Mononuclear cell (primary cell): Measurements from ENCODE around the gene PLPP6. TPM values are rescaled to one million over a fixed set of nuclear protein-coding genes. Genes with fewer than 3 reads are reported as not detected.
"Not testable (repeated sequence)": the region's sequence is repeated elsewhere in the genome, so short reads cannot be mapped to it uniquely, and the experiment has no call there.

Experiments
- H3K27me3 ChIP-seq: 2 replicates; pipeline ENCODE4 v1.6.0; 2011; ENCODE audit warnings: low read length, control low read depth; ENCODE audit not compliant: insufficient read depth
- H3K4me1 ChIP-seq: 2 replicates; pipeline ENCODE4 v1.5.1; 2011; ENCODE audit warnings: mild to moderate bottlenecking, low read length, control low read depth; ENCODE audit not compliant: insufficient read depth
- H3K4me3 ChIP-seq: 2 replicates; pipeline ENCODE4 v1.5.1; 2011; ENCODE audit warnings: mild to moderate bottlenecking, low read length, moderate library complexity
- H3K9me3 ChIP-seq: 2 replicates; pipeline ENCODE4 v1.5.1; 2011; ENCODE audit warnings: low read depth, mild to moderate bottlenecking, control low read depth, low read length
- total RNA-seq: library from RNA; depleted of rRNA; stranded (reverse); fragments of >200 nt; gene quantifications from one replicate; pipeline ENCODE4 v1.2.3, GENCODE V29; 2012

PLPP6 gene
- total RNA-seq, 1 donor = 10.1 TPM

DNA sequence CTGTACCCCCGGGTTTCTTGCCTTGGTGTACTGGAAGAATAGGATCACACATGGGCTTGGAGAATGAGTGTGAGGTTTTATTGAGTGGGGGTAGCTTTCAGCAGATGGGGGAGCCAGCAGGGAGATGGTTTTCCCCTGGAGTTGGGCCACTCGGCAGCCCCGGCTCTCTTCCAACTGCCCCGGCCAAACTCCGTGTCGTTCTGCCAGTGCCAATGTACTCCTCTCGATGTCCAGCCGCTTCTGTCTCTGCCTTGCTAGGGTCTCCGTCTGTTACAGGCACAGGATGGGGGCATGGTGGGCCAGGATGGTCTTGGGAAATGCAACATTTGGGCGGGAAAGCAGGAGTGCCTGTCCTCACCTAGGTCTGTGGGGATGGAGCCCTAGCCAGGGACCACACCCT lies 7.6 kb upstream of the PLPP6 start:
- H3K27me3 ChIP-seq = peaks cover 3% of the 10 kb centered on the region
- no peaks in the 10 kb centered on the region for H3K4me1 ChIP-seq
- H3K9me3 ChIP-seq = no peaks in the 10 kb centered on the region
- no peak overlapping the region for H3K4me3 ChIP-seq

- not testable (repeated sequence) for H3K4me3 ChIP-seq, H3K27me3 ChIP-seq, H3K9me3 ChIP-seq, H3K4me1 ChIP-seq
These were observed 5.9 kb upstream of the PLPP6 start for GRCh38 chr9:4656196-4656595.

DNA sequence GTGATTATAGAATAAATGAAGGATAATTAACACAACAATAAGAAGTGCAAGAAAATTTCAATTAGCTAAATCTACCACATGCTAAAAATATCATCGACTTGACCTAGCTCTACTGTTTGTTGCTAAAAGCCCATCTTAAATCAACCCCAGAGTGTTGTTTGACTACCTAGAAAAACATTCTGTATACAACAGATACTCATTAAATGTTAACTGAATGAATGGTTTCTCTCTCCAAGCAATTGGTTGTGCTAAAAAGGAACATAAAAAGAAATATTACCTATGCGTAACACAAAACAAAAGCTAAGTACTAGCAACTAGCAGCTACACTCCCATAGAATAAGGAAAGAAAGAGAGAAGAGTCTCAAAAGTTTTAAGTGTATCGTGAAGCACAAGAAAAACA lies 5.5 kb upstream of the PLPP6 start:
- no peaks in the 10 kb centered on the region for H3K27me3 ChIP-seq
- no peak overlapping the region for H3K4me3 ChIP-seq
- H3K4me1 ChIP-seq = peaks cover 2% of the 10 kb centered on the region
- no peaks in the 10 kb centered on the region for H3K9me3 ChIP-seq

DNA sequence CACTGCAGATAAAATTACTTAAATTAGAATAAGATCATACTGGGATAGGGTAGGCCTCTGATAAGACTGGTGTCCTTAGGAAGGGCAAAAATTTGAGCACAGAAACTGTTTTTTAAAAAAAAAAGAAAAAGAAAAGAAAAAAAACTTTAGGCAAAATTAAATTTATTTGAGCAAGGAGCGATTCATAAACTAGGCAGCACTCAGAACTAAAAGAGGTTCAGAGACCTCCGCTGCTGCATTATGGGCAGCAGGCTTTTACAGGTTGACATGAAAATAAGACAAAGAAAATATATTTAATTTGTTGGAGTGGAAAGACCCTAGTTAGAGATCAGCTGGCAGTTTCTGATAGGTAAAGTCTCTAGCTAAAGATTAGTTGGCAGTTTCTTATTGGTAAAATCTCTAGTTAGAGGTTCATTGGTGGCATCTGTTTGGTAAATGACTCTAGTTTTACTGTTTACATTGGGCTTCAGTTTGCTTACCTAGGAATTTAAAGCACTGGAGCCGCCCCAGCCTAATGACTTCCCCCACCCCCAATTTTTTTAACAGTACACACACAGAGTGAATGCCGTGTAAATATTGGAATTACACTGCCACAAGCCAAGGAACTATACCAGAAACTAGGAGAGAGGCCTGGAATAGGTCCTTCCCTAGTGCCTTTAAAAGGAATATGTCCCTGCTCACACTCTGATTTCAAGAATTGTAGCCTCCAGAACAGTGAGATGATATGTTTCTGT lies 4.5 kb upstream of the PLPP6 start:
- Histone ChIP-seq H3K4me3 (no peak overlapping the region), H3K27me3 (no peaks in the 10 kb centered on the region), H3K4me1 (peaks cover 8% of the 10 kb centered on the region), H3K9me3 (no peaks in the 10 kb centered on the region)

- H3K27me3 ChIP-seq, H3K9me3 ChIP-seq, H3K4me3 ChIP-seq: not testable (repeated sequence)
- peaks cover 36% of the 10 kb centered on the region for H3K4me1 ChIP-seq
These were observed 1.4 kb upstream of the PLPP6 start for GRCh38 chr9:4660665-4661064.

DNA sequence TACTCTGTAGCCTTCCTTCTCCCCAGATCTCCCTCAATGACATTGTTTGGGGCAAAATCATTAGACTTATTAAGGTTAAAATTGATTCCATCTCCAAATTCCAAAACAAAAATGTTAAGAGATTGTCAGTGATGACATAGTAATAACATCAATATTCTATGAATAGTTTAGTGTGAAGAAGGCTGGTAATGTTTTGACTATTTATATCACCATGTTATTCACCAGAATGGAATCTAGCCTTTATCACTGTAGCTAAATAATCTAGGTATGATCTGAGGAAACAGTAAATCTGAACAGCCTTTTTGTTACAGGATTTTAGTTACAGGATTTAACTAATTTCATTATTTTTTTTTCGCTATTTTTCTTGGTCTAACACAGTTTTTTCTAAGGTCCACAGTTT lies 929 bp upstream of the PLPP6 start:
- Histone ChIP-seq H3K4me3 (no peak overlapping the region), H3K27me3 (no peaks in the 10 kb centered on the region), H3K9me3 (no peaks in the 10 kb centered on the region), H3K4me1 (peaks cover 40% of the 10 kb centered on the region)

DNA sequence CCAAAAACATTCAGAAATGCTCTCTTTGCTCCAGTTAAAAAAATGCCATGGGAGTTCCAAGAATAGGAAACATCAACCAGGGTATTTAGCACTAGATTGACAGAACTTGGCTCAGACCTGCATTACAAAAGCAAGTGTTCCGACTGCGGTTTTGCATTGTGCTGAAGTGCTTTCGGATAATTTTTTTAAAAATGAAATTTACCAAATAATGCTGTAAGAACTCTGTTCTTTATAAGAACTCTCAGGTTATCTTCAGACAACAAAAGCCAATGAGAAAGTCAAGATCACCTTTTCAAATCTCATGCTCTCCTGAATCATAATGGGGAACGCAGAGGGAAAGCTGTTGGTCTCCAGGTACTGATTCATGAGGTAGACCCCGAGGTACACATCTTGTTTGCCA lies 483 bp upstream of the PLPP6 start:
- H3K4me1 ChIP-seq = peaks cover 45% of the 10 kb centered on the region
- H3K4me3 ChIP-seq = peak overlapping the region; percentile 80
- H3K27me3 ChIP-seq = no peaks in the 10 kb centered on the region

GRCh38 chr9:4662989-4663792 lies 1.1 kb downstream of the PLPP6 start:
- peaks cover 12% of the 10 kb centered on the region for H3K27me3 ChIP-seq
- H3K4me1 ChIP-seq = peaks cover 45% of the 10 kb centered on the region
- no peaks in the 10 kb centered on the region for H3K9me3 ChIP-seq
- peak overlapping the region; percentile 80 for H3K4me3 ChIP-seq

More for the DNA sequence above, 483 bp upstream of the PLPP6 start:
- no peaks in the 10 kb centered on the region for H3K9me3 ChIP-seq

GRCh38 chr9:4663956-4664355 lies 1.9 kb downstream of the PLPP6 start:
- no peak overlapping the region for H3K4me3 ChIP-seq
- H3K4me1 ChIP-seq = peaks cover 48% of the 10 kb centered on the region
- H3K27me3 ChIP-seq = peaks cover 18% of the 10 kb centered on the region
- no peaks in the 10 kb centered on the region for H3K9me3 ChIP-seq

DNA sequence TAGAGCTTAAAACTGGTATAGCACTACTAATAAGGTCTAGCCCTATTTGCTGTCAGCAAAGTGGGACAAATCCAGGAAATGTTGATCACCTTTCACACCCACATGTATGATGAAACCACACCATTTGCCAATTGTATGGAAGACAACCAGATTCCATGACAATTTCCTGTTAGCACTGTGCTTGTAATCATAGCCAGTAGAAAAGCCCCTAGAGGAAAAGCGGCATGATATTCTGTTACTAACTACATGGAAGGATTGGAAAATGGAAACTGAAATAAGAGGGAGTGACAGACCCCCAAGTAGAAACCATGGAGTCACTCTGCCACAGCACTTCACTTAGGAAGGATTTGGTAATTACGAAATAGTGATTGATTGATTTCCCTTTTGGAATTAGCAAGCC lies 3.3 kb downstream of the PLPP6 start:
- H3K9me3 ChIP-seq = no peaks in the 10 kb centered on the region
- peaks cover 48% of the 10 kb centered on the region for H3K4me1 ChIP-seq
- H3K4me3 ChIP-seq = no peak overlapping the region
- H3K27me3 ChIP-seq = peaks cover 18% of the 10 kb centered on the region

DNA sequence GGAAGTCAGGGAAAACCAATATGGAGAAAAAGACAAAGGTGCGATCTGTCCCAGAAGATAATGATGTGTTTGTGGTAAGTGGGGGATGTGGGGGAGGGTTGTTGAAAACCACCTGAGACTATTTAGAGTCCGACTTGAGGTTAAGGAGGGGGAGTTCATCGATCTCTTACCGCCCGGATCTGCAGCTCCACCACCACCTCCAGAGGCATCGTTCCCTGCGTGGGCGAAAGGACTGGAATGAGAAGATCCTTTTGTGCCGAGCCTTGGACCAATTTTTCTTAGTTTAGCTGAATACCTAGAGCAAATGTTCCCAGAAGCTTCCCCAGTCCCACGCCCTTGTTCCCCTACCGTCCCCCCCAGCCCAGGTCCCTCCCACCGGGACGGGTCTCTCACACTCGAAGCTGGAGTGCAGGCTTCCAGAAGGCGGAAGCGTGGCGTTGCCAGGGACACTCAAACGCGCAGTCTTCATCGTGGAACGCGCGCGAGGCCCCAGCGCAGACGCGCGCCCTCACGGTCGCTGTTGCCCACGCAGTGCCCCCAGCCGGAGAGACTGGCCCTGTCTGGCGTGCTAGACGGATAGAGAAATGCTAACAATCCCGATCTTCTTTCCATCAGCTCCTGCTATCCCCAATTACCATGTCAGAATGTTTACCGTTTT lies 4.1 kb downstream of the PLPP6 start, which contains the start of gene SPATA6L:
Gene SPATA6L, minus strand, starts transcription at position 439 of the 658 bp plus-strand sequence. Its CDS starts 230 bp downstream, at position 209.
- H3K4me1 ChIP-seq = peaks cover 48% of the 10 kb centered on the region
- H3K9me3 ChIP-seq = no peaks in the 10 kb centered on the region
- peaks cover 18% of the 10 kb centered on the region for H3K27me3 ChIP-seq
- peak within 1 kb of the TSS; percentile 28 for H3K4me3 ChIP-seq

- Histone ChIP-seq H3K27me3 (peaks cover 18% of the 10 kb centered on the region), H3K4me3 (no peak overlapping the region), H3K4me1 (peaks cover 40% of the 10 kb centered on the region), H3K9me3 (no peaks in the 10 kb centered on the region)
These were observed 5.6 kb downstream of the PLPP6 start for GRCh38 chr9:4667681-4668080.

GRCh38 chr9:4668604-4669003 lies 6.5 kb downstream of the PLPP6 start:
- Histone ChIP-seq H3K4me1 (peaks cover 32% of the 10 kb centered on the region), H3K9me3 (no peaks in the 10 kb centered on the region), H3K4me3 (no peak overlapping the region), H3K27me3 (peaks cover 18% of the 10 kb centered on the region)

GRCh38 chr9:4669890-4670289 lies 7.8 kb downstream of the PLPP6 start:
- H3K4me3 ChIP-seq = no peak overlapping the region
- no peaks in the 10 kb centered on the region for H3K9me3 ChIP-seq
- peaks cover 18% of the 10 kb centered on the region for H3K27me3 ChIP-seq
- peaks cover 20% of the 10 kb centered on the region for H3K4me1 ChIP-seq

GRCh38 chr9:4670591-4670990 lies 8.5 kb downstream of the PLPP6 start:
- no peak overlapping the region for H3K4me3 ChIP-seq
- peaks cover 13% of the 10 kb centered on the region for H3K4me1 ChIP-seq
- H3K27me3 ChIP-seq = peaks cover 18% of the 10 kb centered on the region
- no peaks in the 10 kb centered on the region for H3K9me3 ChIP-seq
